Stimulated activated CD8-positive, alpha-beta memory T cell treated with anti-CD3 and anti-CD28 coated beads, Interleukin-12 subunit alpha, Interleukin-12 subunit beta, amount 100 ng/mL, for 4 hours (primary cell): ENCODE measurements around the gene UBE2G1.
A peak's percentile ranks its signal among the peaks of the same experiment; 100 is the strongest.
"Not testable (repeated sequence)": the region's sequence is repeated elsewhere in the genome, so short reads cannot be mapped to it uniquely, and the experiment has no call there.

Experiments
- DNase-seq: peaks from one replicate; pipeline ENCODE4 v3.0.0-alpha.2; 2020; ENCODE audit warnings: low read depth

UBE2G1 gene

GRCh38 chr17:4301066-4301465, 65.4 kb downstream of the UBE2G1 start:
- no peak for DNase-seq

- DNase-seq = no peak
Measured at GRCh38 chr17:4297351-4297750, 69.1 kb downstream of the UBE2G1 start.

GRCh38 chr17:4295686-4296085, 70.8 kb downstream of the UBE2G1 start:
- DNase-seq = no peak

- DNase-seq = no peak
Measured at GRCh38 chr17:4293572-4293971, 72.9 kb downstream of the UBE2G1 start.

GRCh38 chr17:4287710-4288109, 78.8 kb downstream of the UBE2G1 start:
- DNase-seq = no peak

GRCh38 chr17:4276514-4276913, 90.0 kb downstream of the UBE2G1 start:
- DNase-seq = no peak

GRCh38 chr17:4272972-4273368, 93.5 kb downstream of the UBE2G1 start:
- no peak for DNase-seq

GRCh38 chr17:4272213-4272971, 94.1 kb downstream of the UBE2G1 start:
- no peak for DNase-seq

GRCh38 chr17:4270736-4271135, 95.7 kb downstream of the UBE2G1 start:
- DNase-seq = no peak

- DNase-seq = no peak
Measured at GRCh38 chr17:4269915-4270314, 96.6 kb downstream of the UBE2G1 start.

GRCh38 chr17:4267402-4267801, 99.1 kb downstream of the UBE2G1 start:
- no peak for DNase-seq

- no peak for DNase-seq
Measured at GRCh38 chr17:4266550-4266949, 99.9 kb downstream of the UBE2G1 start.

- DNase-seq = peak; percentile 95
Measured at GRCh38 chr17:4263282-4264215, 102.9 kb downstream of the UBE2G1 start, which contains the start of gene ANKFY1. Gene ANKFY1, minus strand, starts transcription at chr17:4263979. Its CDS starts 38 bp downstream, at chr17:4263941.

GRCh38 chr17:4262703-4263102, 103.8 kb downstream of the UBE2G1 start:
- no peak for DNase-seq

- DNase-seq = no peak
Measured at GRCh38 chr17:4261452-4261851, 105.0 kb downstream of the UBE2G1 start.

- no peak for DNase-seq
Measured at GRCh38 chr17:4258867-4259266, 107.6 kb downstream of the UBE2G1 start.

GRCh38 chr17:4256952-4257351, 109.5 kb downstream of the UBE2G1 start:
- DNase-seq = no peak

GRCh38 chr17:4255271-4255670, 111.2 kb downstream of the UBE2G1 start:
- not testable (repeated sequence) for DNase-seq

GRCh38 chr17:4250887-4251286, 115.6 kb downstream of the UBE2G1 start:
- DNase-seq = no peak

GRCh38 chr17:4249452-4250029, 116.9 kb downstream of the UBE2G1 start:
- DNase-seq = no peak

GRCh38 chr17:4248504-4249277, 117.8 kb downstream of the UBE2G1 start:
- no peak for DNase-seq

- DNase-seq = no peak
Measured at GRCh38 chr17:4247971-4248388, 118.5 kb downstream of the UBE2G1 start.
